Measurements from ENCODE around the gene NOTCH3.

The NOTCH3 gene

DNA sequence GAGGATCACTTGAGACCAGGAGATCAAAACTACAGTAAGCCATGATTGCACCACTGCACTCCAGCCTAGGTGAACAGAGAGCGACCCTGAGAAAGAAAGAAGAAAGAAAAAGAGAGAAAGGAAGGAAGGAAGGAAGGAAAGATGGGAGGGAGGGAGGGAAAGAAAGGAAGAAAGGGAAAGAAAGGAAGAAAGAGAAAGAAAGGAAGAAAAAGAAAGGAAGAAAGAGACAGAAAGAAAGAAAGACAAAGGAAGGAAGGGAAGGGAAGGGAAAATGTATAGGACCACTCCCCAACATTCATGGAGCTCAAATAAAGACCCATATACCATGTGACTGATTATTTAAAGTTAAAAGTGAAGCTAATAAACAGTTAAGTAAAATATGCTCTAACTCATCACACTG lies 53.7 kb downstream of the NOTCH3 start:
- peaks cover 0 to 3% of the 10 kb centered on the region in 2 donors for H3K9me3 ChIP-seq (replicated peaks in 1 of 2; ENCODE audit: control insufficient read depth in 2 of 2, insufficient read depth in 1 of 2, low read depth in 1 of 2, low read length in 2 of 2)
- H3K4me1 ChIP-seq (ENCODE audit: control insufficient read depth in 2 of 2, insufficient read depth in 1 of 2, low read depth in 1 of 2, low read length in 2 of 2), result peaks cover 0 to 1% of the 10 kb centered on the region in 2 donors
- H4K8ac ChIP-seq (ENCODE audit: low read depth, low read length), result no peak overlapping the region
- no peak overlapping the region for H3K27ac ChIP-seq (replicated peaks; ENCODE audit: low read length)
- no peak overlapping the region for H2AFZ ChIP-seq (ENCODE audit: low read length)
- no peaks in the 10 kb centered on the region for H3K36me3 ChIP-seq (replicated peaks in 1 of 2; ENCODE audit: control insufficient read depth in 2 of 2, insufficient read depth in 2 of 2, low read length in 2 of 2)
- H3K9ac ChIP-seq (ENCODE audit: low read depth, low read length, poor library complexity), result no peak overlapping the region
- no peak overlapping the region for H2AK5ac ChIP-seq (ENCODE audit: low read depth, low read length)
- H3K4me2 ChIP-seq (ENCODE audit: insufficient read depth, low read length, poor library complexity, severe bottlenecking), result no peak overlapping the region
- H4K91ac ChIP-seq (ENCODE audit: low read depth, low read length, poor library complexity), result no peak overlapping the region
- no CpG with 5 or more reads among the region's 1 CpG for WGBS, 2 donors (ENCODE audit: extremely low coverage in 2 of 2, insufficient read length in 2 of 2, insufficient replicate concordance in 1 of 2)
- H2BK5ac ChIP-seq (ENCODE audit: low read length), result no peak overlapping the region
- no peak for DNase-seq (ENCODE audit: low spot score)
- H2BK15ac ChIP-seq (ENCODE audit: low read length), result no peak overlapping the region
- no peak overlapping the region for H2BK12ac ChIP-seq (ENCODE audit: low read length)
- no peak overlapping the region for H3K18ac ChIP-seq (ENCODE audit: low read length)
- H3K4me3 ChIP-seq (ENCODE audit: low read length in 2 of 2), result no peak overlapping the region
- H2BK120ac ChIP-seq (ENCODE audit: low read depth, low read length), result no peak overlapping the region
- no peak overlapping the region for H3K14ac ChIP-seq (ENCODE audit: low read length)
- H3K27me3 ChIP-seq (ENCODE audit: control insufficient read depth in 3 of 3, insufficient read depth in 3 of 3, low read depth in 1 of 3, low read length in 3 of 3), result peaks cover 0 to 9% (median 0%) of the 10 kb centered on the region in 3 experiments
- H3K23ac ChIP-seq (ENCODE audit: low read depth, low read length, poor library complexity), result no peak overlapping the region
- no peak overlapping the region for H3K4ac ChIP-seq (ENCODE audit: low read length)
- H3K79me1 ChIP-seq (ENCODE audit: low read depth, low read length), result no peaks in the 10 kb centered on the region

DNA sequence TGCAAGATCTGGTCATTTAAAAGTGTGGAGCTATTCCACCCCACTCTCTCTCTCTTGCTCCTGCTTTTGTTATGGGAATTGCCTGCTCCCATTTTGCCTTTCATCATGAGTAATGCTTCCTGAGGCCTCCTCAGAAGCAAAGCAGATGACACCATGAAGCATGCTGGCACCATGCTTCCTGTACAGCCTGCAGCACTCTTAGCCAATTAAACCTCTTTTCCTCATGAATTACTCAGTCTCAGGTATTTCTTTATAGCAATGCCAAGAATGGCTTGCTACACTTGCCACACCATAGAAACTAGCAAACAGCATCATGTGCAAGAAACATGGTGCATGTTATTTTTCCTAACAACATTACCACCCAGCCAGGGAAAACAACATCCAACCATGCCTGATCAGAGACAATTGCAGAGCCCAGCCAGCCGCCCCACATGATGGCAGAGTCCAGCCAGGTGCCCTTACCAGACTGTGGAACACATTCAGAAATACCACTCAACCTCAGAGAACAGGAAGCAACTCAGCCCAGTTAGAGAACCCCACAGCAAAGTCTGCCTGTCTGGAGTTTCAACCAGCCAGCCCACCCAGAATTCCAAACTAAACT lies 56.6 kb downstream of the NOTCH3 start:
- Histone ChIP-seq H4K8ac (ENCODE audit: low read depth, low read length) (no peak overlapping the region), H3K4me1 (ENCODE audit: control insufficient read depth in 2 of 2, insufficient read depth in 1 of 2, low read depth in 1 of 2, low read length in 2 of 2) (no peaks in the 10 kb centered on the region), H2BK120ac (ENCODE audit: low read depth, low read length) (no peak overlapping the region), H2AFZ (ENCODE audit: low read length) (no peak overlapping the region), H2BK12ac (ENCODE audit: low read length) (no peak overlapping the region), H3K27ac (replicated peaks; ENCODE audit: low read length) (no peak overlapping the region), H3K4me2 (ENCODE audit: insufficient read depth, low read length, poor library complexity, severe bottlenecking) (no peak overlapping the region), H3K14ac (ENCODE audit: low read length) (no peak overlapping the region), H2BK15ac (ENCODE audit: low read length) (no peak overlapping the region), H3K9ac (ENCODE audit: low read depth, low read length, poor library complexity) (no peak overlapping the region), H3K9me3 (replicated peaks in 1 of 2; ENCODE audit: control insufficient read depth in 2 of 2, insufficient read depth in 1 of 2, low read depth in 1 of 2, low read length in 2 of 2) (peaks cover 8% of the 10 kb centered on the region in 2 donors), H4K91ac (ENCODE audit: low read depth, low read length, poor library complexity) (peak overlapping the region; percentile 94), H3K4ac (ENCODE audit: low read length) (no peak overlapping the region), H3K18ac (ENCODE audit: low read length) (no peak overlapping the region), H3K36me3 (replicated peaks in 1 of 2; ENCODE audit: control insufficient read depth in 2 of 2, insufficient read depth in 2 of 2, low read length in 2 of 2) (no peaks in the 10 kb centered on the region), H2AK5ac (ENCODE audit: low read depth, low read length) (no peak overlapping the region), H2BK5ac (ENCODE audit: low read length) (no peak overlapping the region), H3K79me1 (ENCODE audit: low read depth, low read length) (no peaks in the 10 kb centered on the region), H3K23ac (ENCODE audit: low read depth, low read length, poor library complexity) (no peak overlapping the region), H3K27me3 (ENCODE audit: control insufficient read depth in 3 of 3, insufficient read depth in 3 of 3, low read depth in 1 of 3, low read length in 3 of 3) (peaks cover 0 to 11% (median 3%) of the 10 kb centered on the region in 3 experiments), H3K4me3 (ENCODE audit: low read length in 2 of 2) (no peak overlapping the region)
- no CpG with 5 or more reads among the region's 1 CpG for WGBS, 2 donors (ENCODE audit: extremely low coverage in 2 of 2, insufficient read length in 2 of 2, insufficient replicate concordance in 1 of 2)
- DNase-seq (ENCODE audit: low spot score), result no peak

DNA sequence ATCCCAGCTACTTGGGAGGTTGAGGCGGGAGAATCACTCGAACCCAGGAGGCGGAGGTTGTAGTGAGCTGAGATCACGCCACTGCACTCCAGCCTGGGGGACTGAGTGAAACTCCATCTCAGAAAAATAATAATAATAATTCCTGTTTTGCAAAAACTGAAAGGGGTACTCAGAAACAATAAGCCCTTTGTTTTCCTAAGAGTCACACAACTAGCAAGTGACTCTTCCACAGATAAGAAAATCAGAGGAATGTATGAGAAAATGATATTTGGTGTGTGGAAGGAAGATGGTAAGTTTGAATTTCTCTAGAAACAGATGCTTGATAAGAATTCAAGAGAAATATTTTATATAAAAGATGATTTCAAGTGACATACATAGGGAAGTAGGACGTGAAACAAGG lies 58.5 kb downstream of the NOTCH3 start:
- Histone ChIP-seq H3K36me3 (replicated peaks in 1 of 2; ENCODE audit: control insufficient read depth in 2 of 2, insufficient read depth in 2 of 2, low read length in 2 of 2) (no peaks in the 10 kb centered on the region), H3K18ac (ENCODE audit: low read length) (no peak overlapping the region), H3K9me3 (replicated peaks in 1 of 2; ENCODE audit: control insufficient read depth in 2 of 2, insufficient read depth in 1 of 2, low read depth in 1 of 2, low read length in 2 of 2) (peaks cover 8 to 16% of the 10 kb centered on the region in 2 donors), H3K4me2 (ENCODE audit: insufficient read depth, low read length, poor library complexity, severe bottlenecking) (no peak overlapping the region), H4K8ac (ENCODE audit: low read depth, low read length) (no peak overlapping the region), H3K23ac (ENCODE audit: low read depth, low read length, poor library complexity) (no peak overlapping the region), H3K27ac (replicated peaks; ENCODE audit: low read length) (no peak overlapping the region), H2AK5ac (ENCODE audit: low read depth, low read length) (no peak overlapping the region), H2AFZ (ENCODE audit: low read length) (no peak overlapping the region), H3K4ac (ENCODE audit: low read length) (no peak overlapping the region), H2BK12ac (ENCODE audit: low read length) (no peak overlapping the region), H2BK15ac (ENCODE audit: low read length) (no peak overlapping the region), H3K9ac (ENCODE audit: low read depth, low read length, poor library complexity) (no peak overlapping the region), H3K4me3 (ENCODE audit: low read length in 2 of 2) (no peak overlapping the region), H3K14ac (ENCODE audit: low read length) (no peak overlapping the region), H3K79me1 (ENCODE audit: low read depth, low read length) (no peaks in the 10 kb centered on the region), H2BK5ac (ENCODE audit: low read length) (no peak overlapping the region), H4K91ac (ENCODE audit: low read depth, low read length, poor library complexity) (no peak overlapping the region), H2BK120ac (ENCODE audit: low read depth, low read length) (no peak overlapping the region), H3K4me1 (ENCODE audit: control insufficient read depth in 2 of 2, insufficient read depth in 1 of 2, low read depth in 1 of 2, low read length in 2 of 2) (no peaks in the 10 kb centered on the region), H3K27me3 (ENCODE audit: control insufficient read depth in 3 of 3, insufficient read depth in 3 of 3, low read depth in 1 of 3, low read length in 3 of 3) (peaks cover 0 to 3% (median 3%) of the 10 kb centered on the region in 3 experiments)
- WGBS, 2 donors (ENCODE audit: extremely low coverage in 2 of 2, insufficient read length in 2 of 2, insufficient replicate concordance in 1 of 2), result no CpG with 5 or more reads among the region's 5 CpGs
- DNase-seq (ENCODE audit: low spot score), result no peak

DNA sequence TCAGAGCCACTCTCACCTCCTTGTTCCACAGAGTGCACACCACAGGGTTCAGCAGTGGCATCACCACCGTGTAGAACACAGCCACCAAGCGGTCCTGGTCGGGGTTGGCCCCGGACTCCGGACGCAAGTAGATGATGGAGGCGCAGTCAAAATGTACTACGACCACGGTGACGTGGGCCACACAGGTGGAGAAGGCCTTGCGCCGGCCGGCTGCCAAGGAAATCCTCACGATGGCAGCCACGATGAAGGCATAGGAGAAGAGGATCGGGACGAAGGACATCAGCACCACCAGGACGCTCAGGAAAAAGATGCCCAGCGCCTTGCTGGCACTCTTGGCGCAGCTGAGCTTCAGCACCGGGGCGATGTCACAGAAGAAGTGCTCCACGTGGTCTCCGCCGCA lies 59.7 kb downstream of the NOTCH3 start:
- Histone ChIP-seq H3K4me3 (ENCODE audit: low read length in 2 of 2) (no peak overlapping the region), H4K8ac (ENCODE audit: low read depth, low read length) (peak overlapping the region; percentile 19), H3K79me1 (ENCODE audit: low read depth, low read length) (no peaks in the 10 kb centered on the region), H2AK5ac (ENCODE audit: low read depth, low read length) (peak overlapping the region; percentile 10), H3K4ac (ENCODE audit: low read length) (no peak overlapping the region), H2AFZ (ENCODE audit: low read length) (no peak overlapping the region), H3K9me3 (replicated peaks in 1 of 2; ENCODE audit: control insufficient read depth in 2 of 2, insufficient read depth in 1 of 2, low read depth in 1 of 2, low read length in 2 of 2) (peaks cover 8 to 16% of the 10 kb centered on the region in 2 donors), H2BK15ac (ENCODE audit: low read length) (no peak overlapping the region), H3K18ac (ENCODE audit: low read length) (no peak overlapping the region), H3K9ac (ENCODE audit: low read depth, low read length, poor library complexity) (no peak overlapping the region), H3K23ac (ENCODE audit: low read depth, low read length, poor library complexity) (no peak overlapping the region), H3K4me1 (ENCODE audit: control insufficient read depth in 2 of 2, insufficient read depth in 1 of 2, low read depth in 1 of 2, low read length in 2 of 2) (no peaks in the 10 kb centered on the region), H2BK5ac (ENCODE audit: low read length) (no peak overlapping the region), H2BK12ac (ENCODE audit: low read length) (no peak overlapping the region), H4K91ac (ENCODE audit: low read depth, low read length, poor library complexity) (no peak overlapping the region), H3K27ac (replicated peaks; ENCODE audit: low read length) (no peak overlapping the region), H3K36me3 (replicated peaks in 1 of 2; ENCODE audit: control insufficient read depth in 2 of 2, insufficient read depth in 2 of 2, low read length in 2 of 2) (no peaks in the 10 kb centered on the region), H2BK120ac (ENCODE audit: low read depth, low read length) (no peak overlapping the region), H3K27me3 (ENCODE audit: control insufficient read depth in 3 of 3, insufficient read depth in 3 of 3, low read depth in 1 of 3, low read length in 3 of 3) (peaks cover 0 to 3% (median 3%) of the 10 kb centered on the region in 3 experiments), H3K14ac (ENCODE audit: low read length) (peak overlapping the region; percentile 90), H3K4me2 (ENCODE audit: insufficient read depth, low read length, poor library complexity, severe bottlenecking) (no peak overlapping the region)
- no peak for DNase-seq (ENCODE audit: low spot score)
- WGBS, 2 donors (ENCODE audit: extremely low coverage in 2 of 2, insufficient read length in 2 of 2, insufficient replicate concordance in 1 of 2), result no CpG with 5 or more reads among the region's 25 CpGs
